Pancreas (tissue), 10 donors: ENCODE results near the gene WRNIP1. TPM values are rescaled to one million over a fixed set of nuclear protein-coding genes. Genes with fewer than 3 reads are reported as not detected.

Source experiments
- ATAC-seq, 4 donors: fragments of 200-7000 bp; cut with Tn5 transposase; one replicate each; pipeline versions ENCODE4 v1.8.0 to v1.9.1; 2020; ENCODE audit warnings: mild to moderate bottlenecking in 4 of 4, moderate library complexity in 4 of 4
- DNase-seq, 6 donors: peaks; one replicate each; pipeline ENCODE4 v3.0.0-alpha.2; 2020
- FAIRE-seq: peaks from 2 replicates; lab custom pipeline; 2012; peaks lifted over from hg19 to GRCh38; lab: Jason Lieb, UNC
- H3K27ac ChIP-seq, 4 donors: fragments of 200-600 bp; sonication (generic); 1 replicate in 3 of 4; 2 replicates in 1 of 4; pipeline versions ENCODE4 v1.5.0 to v1.8.0; 2020
- H3K27me3 ChIP-seq, 4 donors: fragments of 200-600 bp; one replicate each; pipeline ENCODE4 v1.8.0; 2021
- H3K36me3 ChIP-seq, 3 donors: fragments of 200-600 bp; sonication (generic) in 1 of 3; one replicate each; pipeline versions ENCODE4 v1.5.0 to v1.8.0; 2020 to 2021
- H3K4me1 ChIP-seq, 3 donors: fragments of 200-600 bp; one replicate each; pipeline ENCODE4 v1.8.0; 2021
- H3K4me3 ChIP-seq, 4 donors: fragments of 200-600 bp; sonication (generic) in 2 of 4; one replicate each; pipeline versions ENCODE4 v1.5.0 to v1.8.0; 2020 to 2021
- H3K9me3 ChIP-seq, 4 donors: fragments of 200-600 bp; one replicate each; pipeline ENCODE4 v1.8.0; 2021
- WGBS, 2 donors: extraction: QIAGEN DNeasy Blood & Tissue Kit; methylation state at CpG; one replicate each; pipeline ENCODE4 v1.1.7; 2013; 5-methylcytosine and 5-hydroxymethylcytosine counted together
- intact Hi-C, 3 donors: fragments of 100-400 bp; cut with DNase I; formaldehyde crosslinking; loops; one replicate each; pipeline versions ENCODE4 v1.11.1 to v1.14.2; 2022
- polyA plus RNA-seq, 2 donors: library from polyadenylated mRNA; stranded (reverse); fragments of 200-250 nt; gene quantifications; one replicate each; pipeline ENCODE4 v1.2.3, GENCODE V29; 2013
- total RNA-seq, 6 donors: library from RNA; stranded (reverse); fragmentation: NEBNext Ultra II Directional in 4 of 6; extraction: Animal tissue kit (Norgen Biotek cat#: 25700) in 4 of 6; gene quantifications; one replicate each; pipeline versions ENCODE4 v1.2.1 to v1.2.4, GENCODE V29; 2021 to 2023
- TF ChIP-seq, protein P1 (sequence below), 4 donors: fragments of 200-600 bp; sonication (generic) in 3 of 4; IDR thresholded peaks; one replicate each; pipeline versions ENCODE4 v1.5.0 to v1.8.0; 2021; ENCODE audit warnings: antibody characterized with exemption in 4 of 4
- donor health status: healthy with polysubstance abuse.
- donor health status: DM: no; HTN: no; CAD: no; lungs with moderate emphysema.
- donor health status: DM: no; HTN: no; CAD: no.
- donor health status: control.
- donor health status: control.
- donor health status: Bipolar disorder and iron deficiency.
- donor health status: DM: yes; HTN: yes; CAD: no.
- donor health status: DM: no; HTN: no; CAD: no.
- donor health status: DM: no; HTN: no; CAD: no.
- donor health status: DM: yes; HTN: yes; CAD: no.

WRNIP1 gene
- total and polyA plus RNA-seq, 8 donors = 19.2 to 45.7 (median 23.8) TPM

DNA sequence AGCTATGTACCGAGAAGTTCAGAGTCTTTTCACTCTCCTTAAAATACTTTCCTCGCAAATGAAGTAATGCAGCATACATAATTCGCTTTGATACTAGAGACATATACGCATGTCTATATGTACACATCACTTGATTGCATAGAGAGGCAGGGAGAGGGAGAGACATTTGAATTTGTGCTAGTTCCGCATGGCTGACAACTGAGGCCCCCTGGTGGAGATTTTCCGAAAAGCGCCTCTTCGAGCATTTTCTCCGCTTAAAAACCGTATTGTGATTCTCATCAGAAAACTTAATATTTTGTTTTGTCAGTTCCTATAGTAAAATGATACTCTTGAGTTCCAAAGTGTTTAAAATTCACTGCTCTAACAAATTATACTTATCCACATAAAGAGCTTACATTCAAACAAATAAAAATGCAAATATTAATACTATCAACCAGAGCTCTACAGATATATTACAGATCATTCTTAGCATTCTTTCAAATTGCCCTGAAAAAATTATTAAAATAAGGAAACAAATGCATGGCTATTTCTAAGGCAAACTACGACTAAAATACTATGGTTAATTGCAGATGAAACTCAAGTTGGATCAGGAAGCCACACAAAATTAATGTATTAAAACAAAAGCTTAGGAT lies 15.1 kb upstream of the WRNIP1 start:
- Histone ChIP-seq H3K9me3 (no peaks in the 10 kb centered on the region), H3K27ac (no peak overlapping the region), H3K36me3 (no peaks in the 10 kb centered on the region), H3K27me3 (no peaks in the 10 kb centered on the region), H3K4me3 (no peak overlapping the region), H3K4me1 (peaks cover 0 to 5% (median 4%) of the 10 kb centered on the region in 3 donors)
- DNase-seq (peak in 5 of 6 donors; percentile 26 to 80 (median 53)), FAIRE-seq (peak; percentile 76), ATAC-seq (peak; percentile 61 to 90 (median 82))
- intact Hi-C loops = no loop called here
- TF ChIP-seq, protein P1, sequence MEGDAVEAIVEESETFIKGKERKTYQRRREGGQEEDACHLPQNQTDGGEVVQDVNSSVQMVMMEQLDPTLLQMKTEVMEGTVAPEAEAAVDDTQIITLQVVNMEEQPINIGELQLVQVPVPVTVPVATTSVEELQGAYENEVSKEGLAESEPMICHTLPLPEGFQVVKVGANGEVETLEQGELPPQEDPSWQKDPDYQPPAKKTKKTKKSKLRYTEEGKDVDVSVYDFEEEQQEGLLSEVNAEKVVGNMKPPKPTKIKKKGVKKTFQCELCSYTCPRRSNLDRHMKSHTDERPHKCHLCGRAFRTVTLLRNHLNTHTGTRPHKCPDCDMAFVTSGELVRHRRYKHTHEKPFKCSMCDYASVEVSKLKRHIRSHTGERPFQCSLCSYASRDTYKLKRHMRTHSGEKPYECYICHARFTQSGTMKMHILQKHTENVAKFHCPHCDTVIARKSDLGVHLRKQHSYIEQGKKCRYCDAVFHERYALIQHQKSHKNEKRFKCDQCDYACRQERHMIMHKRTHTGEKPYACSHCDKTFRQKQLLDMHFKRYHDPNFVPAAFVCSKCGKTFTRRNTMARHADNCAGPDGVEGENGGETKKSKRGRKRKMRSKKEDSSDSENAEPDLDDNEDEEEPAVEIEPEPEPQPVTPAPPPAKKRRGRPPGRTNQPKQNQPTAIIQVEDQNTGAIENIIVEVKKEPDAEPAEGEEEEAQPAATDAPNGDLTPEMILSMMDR (IDR thresholded peaks at IDR 0.05) = peak; percentile 52 to 86 (median 73)
- WGBS, 2 donors = 6 to 11% methylated on average over 11 of the region's 11 CpGs

DNA sequence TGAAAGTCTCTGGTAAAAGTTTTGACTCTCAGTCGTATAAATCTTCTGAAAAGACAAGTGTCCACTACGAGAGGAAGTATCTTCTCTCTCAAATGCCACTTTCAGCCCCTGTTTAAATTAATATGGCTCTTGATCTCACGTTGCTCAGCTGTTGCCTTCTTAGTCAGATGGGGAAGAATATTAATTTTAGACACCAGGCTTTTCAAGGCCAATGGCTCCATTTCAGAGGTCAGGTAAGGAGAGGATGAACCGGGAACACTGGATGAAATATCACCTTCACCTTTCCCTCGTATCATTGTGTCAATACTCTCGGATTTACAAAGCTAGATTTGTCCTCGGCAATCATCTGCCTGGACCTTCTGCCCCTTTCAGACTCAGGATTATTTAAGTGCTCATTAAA lies 14.4 kb upstream of the WRNIP1 start, which contains the start of gene MYLK4:
TSS of gene MYLK4 (minus strand) at position 91 of the 400 bp plus-strand sequence. CDS start 1,628 bp downstream, outside the sequence.
- FAIRE-seq = no peak

DNA sequence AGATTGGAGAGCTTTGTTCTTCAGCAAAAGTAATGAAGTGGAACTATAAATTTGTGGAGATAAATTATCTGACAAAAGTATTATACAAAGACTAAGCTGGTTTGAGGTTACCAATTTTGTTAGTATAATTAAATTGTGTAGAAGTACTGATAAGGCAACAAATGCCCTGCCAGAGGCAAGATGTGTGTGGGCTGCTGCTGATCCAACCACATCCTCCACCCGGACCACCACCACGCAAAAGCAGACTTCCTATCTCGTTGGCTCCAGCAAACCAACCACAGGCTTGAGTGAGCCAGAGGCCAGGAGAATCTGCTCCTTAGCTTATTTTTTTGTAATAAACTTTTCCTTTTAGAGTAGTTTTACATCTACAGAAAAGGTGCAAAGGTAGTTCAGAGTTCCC lies 13.3 kb upstream of the WRNIP1 start:
- H3K9me3 ChIP-seq = no peaks in the 10 kb centered on the region
- WGBS, 2 donors = 93% methylated on average over 3 of the region's 3 CpGs
- intact Hi-C loops = no loop called here
- no peak for FAIRE-seq
- ATAC-seq = no peak
- DNase-seq = no peak
- H3K36me3 ChIP-seq = no peaks in the 10 kb centered on the region
- H3K4me3 ChIP-seq = no peak overlapping the region
- TF ChIP-seq, protein P1 (IDR thresholded peaks at IDR 0.05) = no peak
- H3K4me1 ChIP-seq = peaks cover 0 to 5% (median 4%) of the 10 kb centered on the region in 3 donors
- H3K27me3 ChIP-seq = no peaks in the 10 kb centered on the region
- H3K27ac ChIP-seq = no peak overlapping the region

More for the DNA sequence above, 14.4 kb upstream of the WRNIP1 start, which contains the start of gene MYLK4:
- no peak for ATAC-seq
- no peak within 1 kb of the TSS for H3K27ac ChIP-seq
- WGBS, 2 donors = 52 to 53% methylated on average over 7 of the region's 7 CpGs
- DNase-seq = no peak
- intact Hi-C loops = no loop called here
- no peaks in the 10 kb centered on the region for H3K27me3 ChIP-seq
- H3K4me1 ChIP-seq = peaks cover 0 to 5% (median 4%) of the 10 kb centered on the region in 3 donors
- TF ChIP-seq, protein P1 (IDR thresholded peaks at IDR 0.05) = no peak
- no peaks in the 10 kb centered on the region for H3K36me3 ChIP-seq
- H3K4me3 ChIP-seq = no peak within 1 kb of the TSS
- no peaks in the 10 kb centered on the region for H3K9me3 ChIP-seq

DNA sequence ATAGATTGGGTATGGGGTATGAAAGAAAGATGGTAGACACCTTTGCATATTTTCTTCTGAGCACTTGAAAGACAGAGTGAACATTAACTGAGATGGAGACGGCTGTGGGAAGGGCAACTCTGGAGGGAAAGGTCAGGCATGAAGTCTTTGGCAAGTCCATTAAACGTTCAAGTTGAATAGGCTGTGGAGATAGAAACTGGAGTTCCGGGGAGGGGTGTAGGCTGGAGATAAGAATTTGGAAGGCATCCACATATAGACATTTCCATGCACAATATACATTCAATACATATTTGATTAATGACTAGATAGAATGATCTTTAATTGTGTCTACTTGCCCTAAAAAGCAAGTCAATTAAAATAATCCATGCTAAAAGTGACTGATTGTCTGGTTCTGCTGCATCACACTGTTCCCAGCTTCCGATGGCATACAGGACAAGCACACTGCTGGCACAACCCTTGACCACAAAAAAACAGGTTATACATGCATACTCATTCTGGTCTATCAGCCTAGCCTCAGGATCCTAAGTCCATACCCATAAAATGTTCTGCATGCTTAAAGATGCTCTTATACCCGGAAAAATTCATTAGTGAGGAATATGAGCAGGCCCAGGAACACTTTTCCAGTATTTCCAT lies 12.6 kb upstream of the WRNIP1 start:
- H3K27me3 ChIP-seq = no peaks in the 10 kb centered on the region
- H3K36me3 ChIP-seq = no peaks in the 10 kb centered on the region
- H3K27ac ChIP-seq = no peak overlapping the region
- no peak for DNase-seq
- H3K9me3 ChIP-seq = no peaks in the 10 kb centered on the region
- peaks cover 0 to 5% (median 4%) of the 10 kb centered on the region in 3 donors for H3K4me1 ChIP-seq
- WGBS, 2 donors = 72 to 84% methylated on average over 5 of the region's 5 CpGs
- intact Hi-C loops = no loop called here
- TF ChIP-seq, protein P1 (IDR thresholded peaks at IDR 0.05) = no peak
- no peak overlapping the region for H3K4me3 ChIP-seq
- no peak for FAIRE-seq
- ATAC-seq = no peak

DNA sequence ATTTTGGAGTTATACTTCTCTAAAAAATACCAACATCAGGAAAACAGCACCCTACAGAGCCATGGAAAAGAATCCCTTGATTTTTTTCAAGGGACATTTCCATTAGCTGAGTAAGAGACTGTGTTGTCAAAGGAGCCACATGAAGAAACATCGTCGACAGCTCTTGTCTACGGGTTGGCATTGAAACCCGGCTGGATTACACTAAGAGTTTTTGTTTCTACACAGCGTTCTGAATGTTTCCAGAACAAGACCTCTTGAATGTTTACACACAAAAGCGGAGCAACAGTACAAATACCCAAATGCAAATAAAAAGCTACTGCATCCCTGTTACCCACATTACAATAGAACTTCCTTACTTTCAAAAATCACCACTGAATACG lies 12.1 kb upstream of the WRNIP1 start:
- Histone ChIP-seq H3K36me3 (no peaks in the 10 kb centered on the region), H3K27ac (no peak overlapping the region), H3K27me3 (no peaks in the 10 kb centered on the region), H3K4me3 (no peak overlapping the region), H3K9me3 (no peaks in the 10 kb centered on the region), H3K4me1 (peaks cover 0 to 5% (median 4%) of the 10 kb centered on the region in 3 donors)
- TF ChIP-seq, protein P1 (IDR thresholded peaks at IDR 0.05) = no peak
- ATAC-seq (no peak), FAIRE-seq (no peak), DNase-seq (no peak)
- intact Hi-C loops = no loop called here
- WGBS, 2 donors = 75 to 82% methylated on average over 7 of the region's 7 CpGs
